Esophagus squamous epithelium (tissue), 5 donors: Measurements from ENCODE around the gene NDUFAF4. TPM values are rescaled to one million over a fixed set of nuclear protein-coding genes. Genes with fewer than 3 reads are reported as not detected.

Source experiments
- DNase-seq: peaks from one replicate; lab custom pipeline; 2025; lab: John Stamatoyannopoulos, UW
- H3K27ac ChIP-seq, 4 donors: fragments of 200-600 bp; sonication (generic); one replicate each; pipeline ENCODE4 v1.5.1; 2016 to 2019; ENCODE audit warnings: mild to moderate bottlenecking in 1 of 4
- H3K27me3 ChIP-seq, 4 donors: fragments of 200-600 bp; sonication (generic); 1 replicate in 3 of 4; 2 replicates in 1 of 4; pipeline versions ENCODE4 v1.5.1 to v1.6.0; 2017 to 2021; ENCODE audit warnings: antibody characterized with exemption in 1 of 4
- H3K36me3 ChIP-seq, 3 donors: fragments of 200-600 bp; sonication (generic); one replicate each; pipeline ENCODE4 v1.5.1; 2016 to 2019
- H3K4me1 ChIP-seq, 3 donors: fragments of 200-600 bp; sonication (generic); one replicate each; pipeline ENCODE4 v1.5.1; 2017 to 2019
- H3K4me3 ChIP-seq, 4 donors: fragments of 200-600 bp; sonication (generic); 1 replicate in 3 of 4; 2 replicates in 1 of 4; pipeline ENCODE4 v1.5.1; 2016 to 2019; ENCODE audit warnings: mild to moderate bottlenecking in 2 of 4, moderate library complexity in 1 of 4
- H3K9me3 ChIP-seq, 3 donors: fragments of 200-600 bp; sonication (generic); one replicate each; pipeline ENCODE4 v1.5.1; 2016 to 2019
- POLR2A ChIP-seq, 4 donors: fragments of 450-650 bp; IDR thresholded peaks; one replicate each; pipeline ENCODE4 v1.6.1; 2017; ENCODE audit warnings: antibody characterized with exemption in 4 of 4, mild to moderate bottlenecking in 4 of 4, moderate library complexity in 3 of 4
- WGBS, 2 donors: methylation state at CpG; one replicate each; pipeline ENCODE4 v1.1.5; 2018; 5-methylcytosine and 5-hydroxymethylcytosine counted together
- intact Hi-C: fragments of 100-400 bp; cut with DNase I; formaldehyde crosslinking; loops from one replicate; pipeline ENCODE4 v1.15.0; 2022
- total RNA-seq, 4 donors: library from RNA; depleted of rRNA; stranded (reverse); fragments of >200 nt; gene quantifications; one replicate each; pipeline ENCODE4 v1.1.0, GENCODE V29; 2016
- TF ChIP-seq, protein P1 (sequence below), 6 experiments: fragments of 450-650 bp in 4 of 6; fragments of 200-600 bp in 2 of 6; sonication (generic) in 2 of 6; IDR thresholded peaks; one replicate each; pipeline ENCODE4 v1.5.1; 2016 to 2019; ENCODE audit warnings: antibody characterized with exemption in 6 of 6, mild to moderate bottlenecking in 4 of 6, moderate library complexity in 4 of 6
- donor health status: DM: yes; HTN: yes; CAD: no.

Gene NDUFAF4
- total RNA-seq, 4 donors from 2014 or later = 21.8 to 29.6 (median 25.3) TPM

DNA sequence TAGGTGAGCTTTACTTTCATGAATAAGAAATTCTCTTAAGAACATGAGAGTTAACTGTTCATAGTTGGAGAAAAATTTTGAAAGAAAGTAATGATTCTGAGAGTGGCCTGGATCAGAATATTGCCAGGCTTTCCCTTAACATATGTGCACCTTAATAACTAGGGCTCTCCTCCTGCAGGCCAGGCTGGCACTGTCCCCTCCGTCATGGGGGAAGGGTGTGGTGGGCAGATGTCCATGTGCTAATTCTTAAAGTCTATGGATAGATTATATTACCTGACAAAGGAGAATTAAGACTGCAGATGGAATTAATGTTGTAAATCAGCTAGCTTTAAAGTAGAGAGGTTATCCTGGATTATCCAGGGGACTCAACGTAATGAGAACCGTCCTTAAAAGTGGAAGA, 15.9 kb upstream of the NDUFAF4 start:
- intact Hi-C loops = no loop called here
- no peak overlapping the region for H3K27ac ChIP-seq
- peaks cover 0 to 16% (median 0%) of the 10 kb centered on the region in 4 donors for H3K27me3 ChIP-seq
- TF ChIP-seq POLR2A (IDR thresholded peaks at IDR 0.05) = no peak
- TF ChIP-seq, protein P1, sequence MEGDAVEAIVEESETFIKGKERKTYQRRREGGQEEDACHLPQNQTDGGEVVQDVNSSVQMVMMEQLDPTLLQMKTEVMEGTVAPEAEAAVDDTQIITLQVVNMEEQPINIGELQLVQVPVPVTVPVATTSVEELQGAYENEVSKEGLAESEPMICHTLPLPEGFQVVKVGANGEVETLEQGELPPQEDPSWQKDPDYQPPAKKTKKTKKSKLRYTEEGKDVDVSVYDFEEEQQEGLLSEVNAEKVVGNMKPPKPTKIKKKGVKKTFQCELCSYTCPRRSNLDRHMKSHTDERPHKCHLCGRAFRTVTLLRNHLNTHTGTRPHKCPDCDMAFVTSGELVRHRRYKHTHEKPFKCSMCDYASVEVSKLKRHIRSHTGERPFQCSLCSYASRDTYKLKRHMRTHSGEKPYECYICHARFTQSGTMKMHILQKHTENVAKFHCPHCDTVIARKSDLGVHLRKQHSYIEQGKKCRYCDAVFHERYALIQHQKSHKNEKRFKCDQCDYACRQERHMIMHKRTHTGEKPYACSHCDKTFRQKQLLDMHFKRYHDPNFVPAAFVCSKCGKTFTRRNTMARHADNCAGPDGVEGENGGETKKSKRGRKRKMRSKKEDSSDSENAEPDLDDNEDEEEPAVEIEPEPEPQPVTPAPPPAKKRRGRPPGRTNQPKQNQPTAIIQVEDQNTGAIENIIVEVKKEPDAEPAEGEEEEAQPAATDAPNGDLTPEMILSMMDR (IDR thresholded peaks at IDR 0.05) = no peak
- no peak for DNase-seq
- H3K4me3 ChIP-seq = no peak overlapping the region
- H3K36me3 ChIP-seq = no peaks in the 10 kb centered on the region
- H3K4me1 ChIP-seq = no peaks in the 10 kb centered on the region
- 74 to 96% methylated on average over 2 to 3 of the region's 3 CpGs for WGBS, 2 donors
- no peaks in the 10 kb centered on the region for H3K9me3 ChIP-seq

DNA sequence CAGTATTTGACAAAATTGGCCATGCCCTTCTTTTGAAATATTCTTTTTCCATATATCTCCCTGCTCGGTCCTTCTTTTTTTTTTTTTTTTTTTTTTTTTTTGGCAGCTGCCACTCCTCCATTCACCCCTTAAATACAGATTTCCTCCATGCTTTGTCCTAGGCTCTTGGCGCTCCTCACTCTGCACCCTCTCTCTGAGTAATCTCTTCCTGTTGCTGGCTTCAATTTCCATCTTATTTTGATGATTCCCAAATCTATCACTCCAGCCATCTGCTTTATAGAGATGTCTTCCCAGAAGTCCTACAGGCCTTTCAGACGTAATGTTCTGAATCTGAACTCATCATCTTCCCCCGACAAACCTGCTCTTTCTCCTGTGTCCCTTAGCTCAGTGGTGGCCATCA, 14.1 kb upstream of the NDUFAF4 start:
- TF ChIP-seq, protein P1 (IDR thresholded peaks at IDR 0.05) = no peak
- no peak for TF ChIP-seq POLR2A (IDR thresholded peaks at IDR 0.05)
- DNase-seq = no peak
- no peaks in the 10 kb centered on the region for H3K36me3 ChIP-seq
- intact Hi-C loops = no loop called here
- peaks cover 0 to 13% (median 0%) of the 10 kb centered on the region in 4 donors for H3K27me3 ChIP-seq
- no peak overlapping the region for H3K4me3 ChIP-seq
- no peak overlapping the region for H3K27ac ChIP-seq
- H3K4me1 ChIP-seq = no peaks in the 10 kb centered on the region
- H3K9me3 ChIP-seq = no peaks in the 10 kb centered on the region
- WGBS, 2 donors = 70 to 83% methylated on average over 4 of the region's 4 CpGs

DNA sequence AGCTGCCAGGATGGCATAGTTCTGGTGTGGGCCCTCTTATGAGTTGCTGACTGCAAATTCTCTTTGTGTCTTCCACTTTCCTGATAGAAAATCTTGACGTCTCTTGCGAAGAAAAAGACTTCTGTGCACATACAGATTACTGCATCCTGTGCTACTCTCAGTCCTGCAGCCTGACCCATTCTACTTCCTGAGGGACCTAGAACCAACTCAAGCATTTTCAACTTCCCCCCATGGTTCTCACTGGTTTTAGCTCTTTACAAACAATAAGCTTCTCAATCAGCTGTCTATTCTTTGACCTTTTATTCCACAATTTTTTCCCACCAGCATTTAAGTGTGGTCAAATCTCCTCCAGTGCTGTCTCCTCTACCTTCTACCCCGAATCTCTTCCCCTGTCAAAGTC, 13.5 kb upstream of the NDUFAF4 start:
- TF ChIP-seq, protein P1 (IDR thresholded peaks at IDR 0.05) = no peak
- TF ChIP-seq POLR2A (IDR thresholded peaks at IDR 0.05) = no peak
- Histone ChIP-seq H3K4me1 (no peaks in the 10 kb centered on the region), H3K36me3 (no peaks in the 10 kb centered on the region), H3K9me3 (no peaks in the 10 kb centered on the region), H3K4me3 (no peak overlapping the region), H3K27ac (no peak overlapping the region), H3K27me3 (peaks cover 0 to 13% (median 0%) of the 10 kb centered on the region in 4 donors)
- WGBS, 2 donors = 31 to 68% methylated on average over 3 of the region's 3 CpGs
- intact Hi-C loops = no loop called here
- no peak for DNase-seq

DNA sequence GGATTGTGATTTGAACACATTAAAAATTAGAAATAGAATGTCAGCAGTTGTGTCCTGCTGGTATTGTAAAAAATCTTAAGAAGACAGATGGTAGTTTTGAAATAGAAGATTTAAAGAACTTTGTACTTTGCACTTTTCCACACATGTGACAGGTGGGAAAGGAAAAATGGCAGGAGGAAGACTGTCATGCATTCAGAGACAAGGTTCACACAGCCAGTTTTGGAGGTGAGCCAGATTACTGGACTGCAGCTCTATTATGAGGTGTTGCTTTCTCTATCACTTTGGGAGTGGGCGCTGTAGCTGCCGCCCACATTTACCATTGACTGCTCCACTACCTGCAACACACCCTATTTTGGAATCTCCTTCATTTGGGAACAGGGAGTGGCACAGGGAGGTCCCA, 12.1 kb upstream of the NDUFAF4 start:
- Histone ChIP-seq H3K4me3 (no peak overlapping the region), H3K4me1 (no peaks in the 10 kb centered on the region), H3K27ac (no peak overlapping the region), H3K27me3 (peaks cover 0 to 13% (median 0%) of the 10 kb centered on the region in 4 donors), H3K9me3 (no peaks in the 10 kb centered on the region), H3K36me3 (no peaks in the 10 kb centered on the region)
- DNase-seq = no peak
- TF ChIP-seq, protein P1 (IDR thresholded peaks at IDR 0.05) = no peak
- TF ChIP-seq POLR2A (IDR thresholded peaks at IDR 0.05) = no peak
- intact Hi-C loops = loop anchor here (10.0 kb wide), 1 partner anchor 145 kb away; no protein-coding TSS in a partner anchor
- WGBS, 2 donors = 41 to 63% methylated on average over 2 of the region's 2 CpGs

DNA sequence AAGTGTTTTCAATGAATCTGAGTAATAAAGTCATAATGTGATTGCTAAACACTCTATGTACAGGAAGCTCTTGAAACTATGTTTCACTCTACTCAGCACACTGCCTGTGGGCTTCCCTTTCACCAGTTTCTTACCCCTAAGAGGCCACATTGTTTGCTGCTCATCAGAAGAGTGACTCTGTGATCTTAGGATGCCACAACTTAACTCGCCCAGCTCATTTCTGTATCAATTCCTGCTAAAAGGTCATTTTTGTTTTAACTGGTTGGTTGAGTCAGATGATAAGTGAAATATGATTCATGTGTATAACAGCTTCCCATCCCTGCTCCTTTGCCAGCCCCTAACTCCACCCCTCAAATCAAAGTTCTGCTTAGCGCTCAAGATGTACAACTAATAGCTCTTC, 9.8 kb upstream of the NDUFAF4 start:
- Histone ChIP-seq H3K36me3 (no peaks in the 10 kb centered on the region), H3K27ac (no peak overlapping the region), H3K4me3 (no peak overlapping the region), H3K9me3 (no peaks in the 10 kb centered on the region), H3K4me1 (no peaks in the 10 kb centered on the region), H3K27me3 (peaks cover 0 to 11% (median 0%) of the 10 kb centered on the region in 4 donors)
- TF ChIP-seq, protein P1 (IDR thresholded peaks at IDR 0.05) = no peak
- no peak for TF ChIP-seq POLR2A (IDR thresholded peaks at IDR 0.05)
- intact Hi-C loops = loop anchor here (10.0 kb wide), 1 partner anchor 147 kb away; no protein-coding TSS in a partner anchor
- WGBS, 2 donors = 59 to 66% methylated on average over 2 of the region's 2 CpGs
- no peak for DNase-seq
